NT2/D1 (cell line): Measurements from ENCODE around the gene BMP4.

ENCODE experiments used
- DNase-seq: peaks from one replicate; pipeline ENCODE4 v3.0.0-alpha.2; 2011; ENCODE audit warnings: low read depth, low spot score
- H3K27me3 ChIP-seq: 2 replicates; pipeline ENCODE4 v1.6.0; 2011; ENCODE audit warnings: mild to moderate bottlenecking; ENCODE audit not compliant: insufficient read length, insufficient read depth
- H3K36me3 ChIP-seq: 2 replicates; pipeline ENCODE4 v1.6.1; 2011; ENCODE audit warnings: mild to moderate bottlenecking, low read length, mixed read lengths; ENCODE audit not compliant: insufficient read depth, insufficient read length
- H3K4me1 ChIP-seq: 2 replicates; pipeline ENCODE4 v1.5.1; 2011; ENCODE audit not compliant: insufficient read depth, insufficient read length
- H3K4me3 ChIP-seq: 2 replicates; pipeline ENCODE4 v1.5.1; 2011; ENCODE audit warnings: low read depth; ENCODE audit not compliant: insufficient read length
- H3K9ac ChIP-seq: 2 replicates; pipeline ENCODE4 v1.6.0; 2011; ENCODE audit warnings: low read depth; ENCODE audit not compliant: insufficient read length
- H3K9me3 ChIP-seq: 2 replicates; pipeline ENCODE4 v1.5.1; 2011; ENCODE audit warnings: mild to moderate bottlenecking, low read length; ENCODE audit not compliant: insufficient read depth
- SUZ12 ChIP-seq: IDR thresholded peaks from 2 replicates; pipeline ENCODE4 v1.6.1; 2011; ENCODE audit not compliant: insufficient read length, insufficient read depth; ENCODE audit errors: extremely low read depth
- YY1 ChIP-seq: IDR thresholded peaks from 2 replicates; pipeline ENCODE4 v1.6.1; 2011; ENCODE audit not compliant: insufficient read length, insufficient read depth
- ZNF274 ChIP-seq: IDR thresholded peaks from 2 replicates; pipeline ENCODE4 v1.6.1; 2011; ENCODE audit warnings: mild to moderate bottlenecking, low read depth, low read length

The BMP4 gene

DNA sequence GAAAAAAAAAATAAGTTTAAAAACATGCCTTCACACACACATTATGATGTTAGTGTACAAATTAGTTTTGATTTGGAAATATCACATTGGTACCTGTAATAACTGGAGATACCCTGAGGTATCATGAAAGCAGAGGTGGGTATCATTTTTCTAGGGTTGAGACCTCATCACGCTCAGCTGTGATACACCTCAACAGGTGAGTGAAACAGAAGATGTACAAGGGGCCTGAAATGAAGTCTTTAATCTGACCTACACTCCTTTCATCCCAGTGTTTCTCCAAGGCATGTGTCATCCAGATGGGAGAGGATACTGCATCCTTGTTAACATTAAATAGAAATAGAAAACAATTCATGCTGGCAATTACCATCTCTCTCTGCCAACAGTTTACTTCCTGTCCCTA lies 7.4 kb downstream of the BMP4 start:
- peaks cover 10% of the 10 kb centered on the region for H3K4me1 ChIP-seq
- DNase-seq: no peak
- H3K9me3 ChIP-seq: no peaks in the 10 kb centered on the region
- no peak overlapping the region for H3K4me3 ChIP-seq
- TF ChIP-seq SUZ12: no peak
- TF ChIP-seq YY1: no peak
- TF ChIP-seq ZNF274: no peak
- no peak overlapping the region for H3K9ac ChIP-seq
- no peaks in the 10 kb centered on the region for H3K27me3 ChIP-seq
- H3K36me3 ChIP-seq: peaks cover 53% of the 10 kb centered on the region

DNA sequence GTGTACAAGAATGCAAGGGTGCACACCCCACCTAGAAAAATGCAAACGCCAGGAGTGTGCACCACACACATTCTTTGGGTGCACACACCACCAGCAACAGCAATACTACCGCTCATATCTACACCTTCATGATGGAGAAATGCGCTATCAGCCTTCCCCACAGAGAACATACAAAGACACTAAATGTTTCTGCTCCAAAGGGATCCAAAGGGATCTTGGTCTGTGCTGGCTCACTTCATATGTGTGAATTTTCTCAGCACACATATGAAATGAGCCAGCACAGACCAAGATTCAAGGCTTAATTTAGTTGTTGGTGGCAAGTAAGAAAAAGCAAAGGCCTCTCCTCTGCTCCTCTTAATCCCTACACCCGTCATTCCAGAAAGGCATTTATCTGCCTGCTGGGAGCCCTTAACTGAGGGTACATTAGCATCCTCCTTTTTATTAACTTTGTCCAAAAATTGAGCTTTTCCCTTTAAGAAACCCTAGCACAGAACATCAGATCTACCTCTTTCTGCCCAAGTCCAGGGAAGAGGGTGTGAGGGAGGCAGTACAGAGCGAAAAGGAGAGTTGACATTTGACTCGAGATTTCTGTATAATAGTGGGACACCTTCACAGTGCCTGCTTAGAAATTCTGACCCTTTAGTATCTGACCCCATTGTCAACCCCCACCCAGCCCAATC lies 8.3 kb downstream of the BMP4 start:
- no peaks in the 10 kb centered on the region for H3K9me3 ChIP-seq
- H3K36me3 ChIP-seq: peaks cover 46% of the 10 kb centered on the region
- no peak overlapping the region for H3K4me3 ChIP-seq
- H3K27me3 ChIP-seq: no peaks in the 10 kb centered on the region
- TF ChIP-seq YY1 (no peak), ZNF274 (no peak), SUZ12 (no peak)
- peaks cover 10% of the 10 kb centered on the region for H3K4me1 ChIP-seq
- H3K9ac ChIP-seq: no peak overlapping the region
- DNase-seq: no peak

DNA sequence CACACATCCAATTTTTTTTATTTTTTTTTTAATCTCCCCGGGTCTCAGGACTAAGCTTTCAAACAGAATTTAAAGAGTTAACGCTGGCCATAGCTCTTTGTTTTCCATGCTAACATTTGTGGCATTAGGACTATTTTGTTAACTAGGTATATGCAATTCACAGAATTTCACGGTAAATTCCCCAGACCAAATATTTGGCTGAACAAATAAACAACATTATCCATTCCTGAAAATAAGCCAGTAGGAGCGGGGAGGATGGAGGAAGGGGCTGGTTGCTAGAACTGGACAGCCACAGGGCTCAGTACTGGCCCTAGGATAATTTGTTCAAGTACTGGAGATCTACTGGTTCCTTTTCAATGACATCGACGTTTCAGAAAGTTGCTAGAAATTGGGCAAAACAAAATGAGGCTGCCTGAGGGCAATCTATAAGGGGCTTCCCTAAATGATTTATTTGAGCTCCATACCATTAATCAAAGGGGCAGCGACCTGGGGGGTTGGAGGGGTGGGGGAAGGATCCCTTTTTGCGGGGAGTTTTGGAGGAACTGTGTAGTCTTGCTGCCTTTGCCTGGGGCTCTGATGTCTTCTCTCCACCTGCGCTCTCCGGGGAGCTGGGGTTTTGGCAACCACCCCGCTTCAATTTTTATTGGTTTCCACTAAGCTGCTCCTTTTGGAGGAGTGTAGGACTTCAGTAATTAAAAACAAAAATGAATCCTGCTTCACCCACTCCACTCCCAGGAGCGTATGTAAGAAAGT lies 9.0 kb downstream of the BMP4 start:
- Histone ChIP-seq H3K9ac (no peak overlapping the region), H3K9me3 (no peaks in the 10 kb centered on the region), H3K4me3 (no peak overlapping the region), H3K27me3 (no peaks in the 10 kb centered on the region), H3K36me3 (peaks cover 40% of the 10 kb centered on the region), H3K4me1 (peaks cover 8% of the 10 kb centered on the region)
- no peak for TF ChIP-seq ZNF274
- no peak for TF ChIP-seq SUZ12
- no peak for TF ChIP-seq YY1
- DNase-seq: no peak

DNA sequence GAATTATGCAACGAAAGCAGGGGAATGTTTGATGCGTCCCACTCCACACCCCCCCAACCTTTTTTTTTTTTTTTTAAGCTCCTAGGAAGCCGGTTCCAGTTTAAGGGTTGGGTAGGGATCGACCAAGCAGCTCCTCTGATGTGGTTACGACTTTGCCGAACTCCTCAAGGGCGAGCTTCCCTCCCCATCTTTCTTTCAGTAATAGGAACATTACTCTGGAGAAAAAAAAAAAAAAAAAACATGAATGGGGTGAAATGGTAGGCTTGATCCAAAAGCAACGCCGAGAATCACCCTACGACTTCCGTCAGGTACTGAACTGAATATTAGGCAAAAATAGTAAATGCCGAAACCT lies 9.6 kb downstream of the BMP4 start:
- no peak for TF ChIP-seq ZNF274
- TF ChIP-seq SUZ12: no peak
- TF ChIP-seq YY1: no peak
- no peak overlapping the region for H3K4me3 ChIP-seq
- no peak overlapping the region for H3K9ac ChIP-seq
- H3K27me3 ChIP-seq: no peaks in the 10 kb centered on the region
- peaks cover 36% of the 10 kb centered on the region for H3K36me3 ChIP-seq
- peaks cover 8% of the 10 kb centered on the region for H3K4me1 ChIP-seq
- no peaks in the 10 kb centered on the region for H3K9me3 ChIP-seq
- no peak for DNase-seq

DNA sequence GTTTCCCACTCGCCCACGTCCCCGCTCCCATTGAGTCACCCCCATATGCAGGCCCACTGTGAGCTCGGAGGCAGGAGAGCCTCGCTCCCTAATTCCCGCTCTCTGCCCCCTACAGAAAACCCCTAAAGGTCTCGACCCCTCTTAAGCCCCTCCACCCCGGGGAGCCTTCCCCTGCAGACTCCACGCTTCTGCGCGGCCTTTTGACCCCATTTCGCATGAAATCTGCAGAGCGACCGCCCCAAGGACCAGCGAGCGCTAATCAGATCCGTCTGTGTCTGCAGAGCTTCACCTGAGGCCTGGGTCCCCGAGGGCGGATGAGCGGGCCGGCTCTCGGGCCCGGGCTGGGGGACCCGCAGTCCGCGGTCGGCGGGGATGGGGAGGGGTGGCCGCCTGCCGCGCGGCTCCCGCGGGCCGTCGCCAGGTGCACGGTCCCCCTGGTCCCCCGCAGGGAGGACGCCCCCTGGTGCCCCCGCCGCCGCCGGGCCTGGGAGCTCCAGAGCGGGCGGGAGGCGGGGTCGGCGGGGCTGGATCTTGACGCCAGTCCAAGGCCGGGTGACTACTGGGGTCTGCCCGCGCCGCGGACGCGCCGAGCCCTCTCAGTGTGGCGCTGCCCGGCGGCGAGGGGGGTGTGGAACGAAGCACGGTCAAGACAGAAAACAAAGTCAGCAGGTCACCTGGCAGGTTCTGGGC lies 10.1 kb downstream of the BMP4 start:
- Histone ChIP-seq H3K9ac (peak overlapping the region; percentile 28), H3K27me3 (no peaks in the 10 kb centered on the region)

DNA sequence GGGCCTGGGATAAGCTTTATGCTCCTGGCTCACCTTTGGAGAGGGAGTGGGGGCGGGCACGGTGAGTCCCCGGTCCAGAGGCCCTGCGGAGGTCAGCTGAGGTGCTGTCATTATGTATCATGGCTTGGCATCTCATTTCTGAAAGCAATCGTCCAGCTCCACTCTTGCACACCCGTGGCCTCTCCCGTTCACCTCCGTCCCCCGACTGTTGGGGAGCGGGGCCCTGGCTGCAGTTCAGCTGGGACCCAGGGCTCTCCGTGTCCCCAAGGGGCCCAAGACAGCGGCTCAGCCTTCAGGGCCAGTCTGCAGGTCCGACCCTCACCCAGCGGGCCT lies 10.6 kb downstream of the BMP4 start:
- no peak for TF ChIP-seq ZNF274
- no peak for TF ChIP-seq YY1
- no peak for TF ChIP-seq SUZ12
- Histone ChIP-seq H3K4me3 (no peak overlapping the region), H3K4me1 (peaks cover 8% of the 10 kb centered on the region), H3K9ac (peak overlapping the region; percentile 28), H3K36me3 (peaks cover 26% of the 10 kb centered on the region), H3K9me3 (no peaks in the 10 kb centered on the region), H3K27me3 (no peaks in the 10 kb centered on the region)
- no peak for DNase-seq

More for the DNA sequence above, 10.1 kb downstream of the BMP4 start:
- Histone ChIP-seq H3K36me3 (peaks cover 31% of the 10 kb centered on the region), H3K4me3 (no peak overlapping the region), H3K4me1 (peaks cover 8% of the 10 kb centered on the region), H3K9me3 (no peaks in the 10 kb centered on the region)
- no peak for DNase-seq
- TF ChIP-seq YY1: no peak
- TF ChIP-seq SUZ12: no peak
- TF ChIP-seq ZNF274: no peak

DNA sequence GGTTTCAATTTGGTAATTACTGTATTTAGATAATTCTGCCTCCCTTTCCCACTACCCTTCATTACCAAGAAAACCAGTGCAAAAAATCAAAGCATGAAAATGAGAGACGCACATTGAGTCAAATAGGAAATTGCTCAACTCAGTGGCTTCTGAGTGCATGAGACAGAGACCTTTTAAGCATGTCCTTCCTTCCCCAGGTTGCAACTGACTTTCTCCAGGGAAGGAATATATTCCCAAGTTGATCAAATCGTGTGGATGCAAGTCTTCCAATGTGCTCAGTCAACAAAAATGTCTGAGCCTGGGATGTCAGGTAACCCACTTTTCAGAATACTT lies 12.9 kb downstream of the BMP4 start:
- Histone ChIP-seq H3K9ac (no peak overlapping the region), H3K36me3 (peaks cover 4% of the 10 kb centered on the region), H3K4me3 (no peak overlapping the region), H3K9me3 (no peaks in the 10 kb centered on the region), H3K27me3 (no peaks in the 10 kb centered on the region), H3K4me1 (peaks cover 6% of the 10 kb centered on the region)
- no peak for DNase-seq
- no peak for TF ChIP-seq YY1
- no peak for TF ChIP-seq SUZ12
- TF ChIP-seq ZNF274: no peak
